Osteoblast (primary cell): ENCODE results near the gene TMEM202. TPM values are rescaled to one million over a fixed set of nuclear protein-coding genes. Genes with fewer than 3 reads are reported as not detected.
"Not testable (repeated sequence)": the region's sequence is repeated elsewhere in the genome, so short reads cannot be mapped to it uniquely, and the experiment has no call there.

Experiments used
- DNase-seq: peaks from one replicate; pipeline ENCODE4 v3.0.0; 2011; ENCODE audit warnings: low spot score, mixed read lengths; ENCODE audit not compliant: insufficient read length; ENCODE audit errors: missing footprints
- H2AFZ ChIP-seq: 2 replicates; pipeline ENCODE4 v1.6.0; 2011; ENCODE audit warnings: mild to moderate bottlenecking, low read length
- H3K27ac ChIP-seq: 2 replicates; pipeline ENCODE4 v1.5.1; 2011; ENCODE audit warnings: mild to moderate bottlenecking, low read depth, low read length, moderate library complexity
- H3K27me3 ChIP-seq: 2 replicates; pipeline ENCODE4 v1.6.0; 2012; ENCODE audit warnings: mild to moderate bottlenecking, control low read depth, inconsistent platforms, low read length, moderate library complexity; ENCODE audit not compliant: insufficient read depth
- H3K36me3 ChIP-seq: 2 replicates; pipeline ENCODE4 v1.5.1; 2011; ENCODE audit warnings: mild to moderate bottlenecking, low read length, control low read depth, moderate library complexity; ENCODE audit not compliant: insufficient read depth
- H3K4me1 ChIP-seq: 2 replicates; pipeline ENCODE4 v1.5.1; 2011; ENCODE audit warnings: mild to moderate bottlenecking, low read length, control low read depth, moderate library complexity; ENCODE audit not compliant: insufficient read depth
- H3K4me2 ChIP-seq: 2 replicates; pipeline ENCODE4 v1.6.0; 2011; ENCODE audit warnings: mild to moderate bottlenecking, low read length; ENCODE audit not compliant: insufficient read depth
- H3K4me3 ChIP-seq: fragments of 200-600 bp; sonication (generic); 3 replicates; pipeline ENCODE4 v1.5.1; 2012; ENCODE audit warnings: mild to moderate bottlenecking, low read length, inconsistent platforms; ENCODE audit not compliant: insufficient read depth
- H3K79me2 ChIP-seq: 2 replicates; pipeline ENCODE4 v1.6.0; 2012; ENCODE audit warnings: mild to moderate bottlenecking, low read length, control low read depth, inconsistent platforms; ENCODE audit not compliant: insufficient read depth
- H3K9me3 ChIP-seq: 2 replicates; pipeline ENCODE4 v1.5.1; 2011; ENCODE audit warnings: low read depth, low read length, control low read depth
- H4K20me1 ChIP-seq: 2 replicates; pipeline ENCODE4 v1.6.0; 2012; ENCODE audit warnings: mild to moderate bottlenecking, low read length, control low read depth; ENCODE audit not compliant: insufficient read depth
- total RNA-seq: library from RNA; depleted of rRNA; stranded (reverse); fragments of >200 nt; gene quantifications from 2 replicates; pipeline ENCODE4 v1.2.3, GENCODE V29; 2012
- TF ChIP-seq, protein P1 (sequence below): IDR thresholded peaks from 2 replicates; pipeline ENCODE4 v1.5.1; 2011; ENCODE audit warnings: mild to moderate bottlenecking, low read depth, low read length, moderate library complexity; ENCODE audit errors: extremely low read depth

Gene TMEM202
- total RNA-seq, 1 donor: not detected

DNA sequence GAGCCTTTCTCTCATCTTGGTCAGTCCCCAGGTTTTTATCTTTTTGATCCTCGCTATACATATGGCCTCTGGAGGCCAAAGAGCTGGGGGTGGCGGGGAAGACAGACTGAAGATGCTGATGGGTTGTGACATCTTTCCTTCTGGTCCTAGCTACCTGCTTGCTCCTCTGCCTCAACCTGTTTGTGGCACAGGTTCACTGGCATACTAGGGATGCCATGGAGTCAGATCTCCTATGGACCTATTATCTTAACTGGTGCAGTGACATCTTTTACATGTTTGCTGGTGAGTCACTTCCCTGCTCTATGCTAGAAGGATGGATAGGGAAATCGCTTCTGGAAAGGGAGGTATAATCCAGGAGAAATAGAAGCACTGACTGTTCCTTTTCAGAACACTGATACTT, 8.8 kb downstream of the TMEM202 start:
- Histone ChIP-seq H3K27ac (no peak overlapping the region), H3K79me2 (no peaks in the 10 kb centered on the region), H4K20me1 (no peaks in the 10 kb centered on the region), H2AFZ (no peak overlapping the region), H3K4me2 (no peak overlapping the region), H3K4me3 (no peak overlapping the region), H3K4me1 (no peaks in the 10 kb centered on the region), H3K36me3 (no peaks in the 10 kb centered on the region), H3K27me3 (peaks cover 58% of the 10 kb centered on the region), H3K9me3 (no peaks in the 10 kb centered on the region)
- no peak for DNase-seq
- TF ChIP-seq, protein P1, sequence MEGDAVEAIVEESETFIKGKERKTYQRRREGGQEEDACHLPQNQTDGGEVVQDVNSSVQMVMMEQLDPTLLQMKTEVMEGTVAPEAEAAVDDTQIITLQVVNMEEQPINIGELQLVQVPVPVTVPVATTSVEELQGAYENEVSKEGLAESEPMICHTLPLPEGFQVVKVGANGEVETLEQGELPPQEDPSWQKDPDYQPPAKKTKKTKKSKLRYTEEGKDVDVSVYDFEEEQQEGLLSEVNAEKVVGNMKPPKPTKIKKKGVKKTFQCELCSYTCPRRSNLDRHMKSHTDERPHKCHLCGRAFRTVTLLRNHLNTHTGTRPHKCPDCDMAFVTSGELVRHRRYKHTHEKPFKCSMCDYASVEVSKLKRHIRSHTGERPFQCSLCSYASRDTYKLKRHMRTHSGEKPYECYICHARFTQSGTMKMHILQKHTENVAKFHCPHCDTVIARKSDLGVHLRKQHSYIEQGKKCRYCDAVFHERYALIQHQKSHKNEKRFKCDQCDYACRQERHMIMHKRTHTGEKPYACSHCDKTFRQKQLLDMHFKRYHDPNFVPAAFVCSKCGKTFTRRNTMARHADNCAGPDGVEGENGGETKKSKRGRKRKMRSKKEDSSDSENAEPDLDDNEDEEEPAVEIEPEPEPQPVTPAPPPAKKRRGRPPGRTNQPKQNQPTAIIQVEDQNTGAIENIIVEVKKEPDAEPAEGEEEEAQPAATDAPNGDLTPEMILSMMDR: no peak

GRCh38 chr15:72411111-72411510, 13.0 kb downstream of the TMEM202 start:
- TF ChIP-seq, protein P1: no peak
- no peaks in the 10 kb centered on the region for H3K4me1 ChIP-seq
- no peak for DNase-seq

DNA sequence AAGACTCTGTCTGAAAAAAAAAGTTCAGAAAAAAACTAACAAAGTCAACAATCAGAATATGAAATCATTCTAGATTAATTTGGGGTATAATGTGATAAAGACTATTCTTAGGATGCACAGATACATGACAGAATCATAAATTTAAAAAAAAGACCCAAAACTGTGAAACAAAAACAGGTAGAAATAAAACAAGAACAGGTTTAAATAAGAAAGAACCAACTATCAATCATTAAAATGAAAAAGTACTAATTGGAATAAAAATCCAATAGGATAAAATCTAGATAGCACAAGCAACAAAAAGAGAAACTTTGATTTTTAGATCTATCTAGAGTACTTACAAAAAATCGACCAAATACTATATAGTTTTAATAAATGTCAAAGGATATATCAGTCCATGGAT, 13.4 kb downstream of the TMEM202 start:
- TF ChIP-seq, protein P1: no peak
- Histone ChIP-seq H3K4me1 (no peaks in the 10 kb centered on the region), H3K27ac (no peak overlapping the region), H3K4me2 (no peak overlapping the region), H2AFZ (no peak overlapping the region), H3K4me3 (no peak overlapping the region), H3K79me2 (no peaks in the 10 kb centered on the region), H4K20me1 (no peaks in the 10 kb centered on the region), H3K36me3 (no peaks in the 10 kb centered on the region), H3K9me3 (no peaks in the 10 kb centered on the region), H3K27me3 (peaks cover 31% of the 10 kb centered on the region)
- DNase-seq: no peak

More at GRCh38 chr15:72411111-72411510, 13.0 kb downstream of the TMEM202 start:
- Histone ChIP-seq H3K4me2 (no peak overlapping the region), H2AFZ (no peak overlapping the region), H3K27me3 (peaks cover 35% of the 10 kb centered on the region), H3K9me3 (no peaks in the 10 kb centered on the region), H4K20me1 (no peaks in the 10 kb centered on the region), H3K27ac (no peak overlapping the region), H3K36me3 (no peaks in the 10 kb centered on the region), H3K4me3 (no peak overlapping the region), H3K79me2 (no peaks in the 10 kb centered on the region)

DNA sequence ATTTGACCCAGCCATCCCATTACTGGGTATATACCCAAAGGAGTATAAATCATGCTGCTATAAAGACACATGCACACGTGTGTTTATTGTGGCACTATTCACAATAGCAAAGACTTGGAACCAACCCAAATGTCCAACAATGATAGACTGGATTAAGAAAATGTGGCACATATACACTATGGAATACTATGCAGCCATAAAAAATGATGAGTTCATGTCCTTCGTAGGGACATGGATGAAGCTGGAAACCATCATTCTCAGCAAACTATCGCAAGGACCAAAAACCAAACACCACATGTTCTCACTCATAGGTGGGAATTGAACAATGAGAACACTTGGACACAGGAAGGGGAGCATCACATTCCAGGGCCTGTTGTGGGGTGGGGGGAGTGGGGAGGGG, 15.2 kb downstream of the TMEM202 start:
- not testable (repeated sequence) for H3K27ac ChIP-seq, H3K79me2 ChIP-seq, H3K4me1 ChIP-seq, H4K20me1 ChIP-seq, H3K9me3 ChIP-seq, DNase-seq, H2AFZ ChIP-seq, H3K36me3 ChIP-seq, H3K4me2 ChIP-seq, H3K4me3 ChIP-seq
- H3K27me3 ChIP-seq: peaks cover 14% of the 10 kb centered on the region
